ENCODE data around the gene GAB3.
A peak's percentile ranks its signal among the peaks of the same experiment; 100 is the strongest.

GAB3 gene, protein sequence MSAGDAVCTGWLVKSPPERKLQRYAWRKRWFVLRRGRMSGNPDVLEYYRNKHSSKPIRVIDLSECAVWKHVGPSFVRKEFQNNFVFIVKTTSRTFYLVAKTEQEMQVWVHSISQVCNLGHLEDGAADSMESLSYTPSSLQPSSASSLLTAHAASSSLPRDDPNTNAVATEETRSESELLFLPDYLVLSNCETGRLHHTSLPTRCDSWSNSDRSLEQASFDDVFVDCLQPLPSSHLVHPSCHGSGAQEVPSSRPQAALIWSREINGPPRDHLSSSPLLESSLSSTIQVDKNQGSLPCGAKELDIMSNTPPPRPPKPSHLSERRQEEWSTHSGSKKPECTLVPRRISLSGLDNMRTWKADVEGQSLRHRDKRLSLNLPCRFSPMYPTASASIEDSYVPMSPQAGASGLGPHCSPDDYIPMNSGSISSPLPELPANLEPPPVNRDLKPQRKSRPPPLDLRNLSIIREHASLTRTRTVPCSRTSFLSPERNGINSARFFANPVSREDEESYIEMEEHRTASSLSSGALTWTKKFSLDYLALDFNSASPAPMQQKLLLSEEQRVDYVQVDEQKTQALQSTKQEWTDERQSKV

DNA sequence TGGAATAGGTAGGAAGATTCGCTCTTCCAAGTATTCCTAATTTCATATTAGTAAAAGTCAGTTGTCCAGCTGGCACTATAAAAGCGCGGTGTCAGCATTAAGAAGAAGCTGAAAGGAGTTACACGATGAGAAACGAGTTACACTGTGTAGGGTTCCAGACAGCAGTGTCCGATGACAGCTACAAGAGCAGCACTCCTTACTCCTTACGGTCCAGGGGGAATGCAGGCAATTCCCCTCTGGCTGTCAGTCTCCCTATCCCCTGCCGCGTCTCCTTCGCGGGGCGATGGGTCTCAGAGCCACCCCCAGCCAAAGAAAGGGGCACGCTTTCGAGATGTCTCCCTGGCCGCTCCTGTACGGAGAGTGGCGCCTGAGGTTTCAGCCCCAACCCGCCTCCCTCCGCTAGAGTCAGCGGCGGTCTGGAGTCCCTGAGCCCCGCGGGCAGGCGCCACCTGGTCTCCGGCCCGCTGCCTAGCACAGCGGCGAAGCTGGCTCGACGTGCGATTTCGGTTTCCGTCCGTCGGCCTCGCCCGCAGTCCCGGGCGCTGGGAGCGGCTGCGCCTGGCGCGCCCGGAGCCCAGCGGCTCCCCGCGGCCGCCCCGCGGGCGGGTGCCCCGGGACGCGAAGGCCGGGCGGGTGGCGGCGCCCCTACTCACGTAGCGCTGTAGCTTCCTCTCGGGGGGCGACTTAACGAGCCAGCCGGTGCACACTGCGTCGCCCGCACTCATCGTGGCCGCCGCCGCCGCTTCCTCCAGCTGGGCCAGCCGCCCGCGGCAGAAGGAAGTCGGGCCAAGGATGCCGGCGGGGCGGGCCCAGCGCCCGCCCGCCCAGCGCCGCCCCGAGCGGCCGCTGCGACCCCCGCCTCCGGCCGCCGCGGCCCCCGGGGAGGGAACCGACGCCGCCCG lies at the start of gene GAB3:
Gene GAB3 (minus strand): TSS at position 777 of the 902 bp plus-strand sequence. CDS start 52 bp downstream, at position 725.
- no peak for DNase-seq (ENCODE audit: low read depth, low spot score)

DNA sequence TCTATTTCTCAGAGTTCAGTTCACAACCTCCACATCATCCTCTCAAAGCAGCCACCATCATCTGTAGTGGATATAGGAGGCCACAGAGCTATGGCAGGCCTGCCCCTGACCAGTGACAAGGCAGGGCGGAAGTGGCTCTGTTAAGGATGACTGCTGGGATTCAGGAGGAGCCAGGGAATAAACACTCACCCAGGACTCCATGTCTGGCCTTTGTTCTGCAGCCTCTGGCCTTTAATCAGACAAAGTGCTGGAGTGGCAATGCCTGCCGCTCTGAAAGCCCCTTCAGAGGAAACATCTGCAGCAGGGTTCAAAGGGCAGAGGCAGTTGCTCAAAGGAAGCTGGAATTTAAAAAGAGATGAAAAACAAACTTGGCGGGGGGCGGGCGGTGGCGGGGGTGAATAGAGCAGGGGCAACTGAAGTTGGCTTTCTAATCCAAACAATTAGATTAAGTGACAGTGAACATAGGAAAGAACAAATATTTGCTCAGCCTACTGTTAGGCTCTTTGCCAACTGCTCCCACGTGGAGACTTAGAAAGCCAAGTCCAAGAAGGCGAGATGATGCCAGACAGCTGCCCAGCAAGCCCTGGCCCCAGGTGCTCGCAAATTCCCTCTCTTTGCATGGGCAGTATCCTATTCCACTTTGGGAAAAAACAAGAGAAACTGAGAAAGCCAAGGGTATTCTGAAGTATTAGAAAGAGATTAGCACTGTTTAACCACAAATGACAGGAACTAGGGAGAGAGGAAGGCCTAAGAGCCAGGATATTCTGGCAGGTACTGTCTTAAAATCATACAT lies 48.9 kb upstream of the GAB3 start:
- DNase-seq (ENCODE audit: low read depth, low spot score) = no peak

DNA sequence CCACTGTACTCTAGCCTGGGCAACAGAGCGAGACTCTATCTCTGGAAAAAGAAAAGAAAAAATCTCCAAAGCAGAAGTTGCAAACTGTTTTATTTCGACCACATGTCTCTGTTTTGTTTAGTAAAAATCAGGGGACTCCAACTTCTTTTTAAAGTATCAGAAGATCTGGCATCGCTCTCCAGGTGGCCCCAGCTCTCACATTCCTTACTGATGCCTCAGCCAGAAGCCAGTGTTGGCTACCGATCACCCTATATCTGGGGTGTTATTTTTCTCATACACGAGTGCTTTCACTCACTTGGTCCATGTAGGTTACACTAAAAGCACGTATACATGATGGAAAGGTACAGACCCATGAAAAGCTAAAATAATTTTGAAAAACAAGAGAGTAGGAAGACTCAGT lies 46.1 kb upstream of the GAB3 start:
- DNase-seq (ENCODE audit: low read depth, low spot score) = no peak

DNA sequence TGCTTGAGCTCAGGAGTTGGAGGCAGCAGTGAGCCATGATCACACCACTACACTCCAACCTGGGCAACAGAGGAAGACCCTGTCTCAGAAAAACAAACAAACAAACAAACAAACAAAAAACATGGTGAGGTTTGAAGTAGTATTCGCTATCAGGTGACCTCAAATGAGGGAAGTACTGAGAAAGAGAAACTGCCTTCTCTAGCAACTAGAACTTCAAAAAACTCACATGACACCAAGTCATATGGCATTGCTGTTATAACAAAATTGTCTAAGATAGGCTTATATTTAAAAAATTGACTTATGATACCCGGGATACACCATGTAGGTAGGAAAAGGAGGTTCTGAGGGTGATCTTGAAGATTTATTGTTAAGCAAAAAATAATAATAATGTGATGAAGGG lies 44.1 kb upstream of the GAB3 start:
- no peak for DNase-seq (ENCODE audit: low read depth, low spot score)

DNA sequence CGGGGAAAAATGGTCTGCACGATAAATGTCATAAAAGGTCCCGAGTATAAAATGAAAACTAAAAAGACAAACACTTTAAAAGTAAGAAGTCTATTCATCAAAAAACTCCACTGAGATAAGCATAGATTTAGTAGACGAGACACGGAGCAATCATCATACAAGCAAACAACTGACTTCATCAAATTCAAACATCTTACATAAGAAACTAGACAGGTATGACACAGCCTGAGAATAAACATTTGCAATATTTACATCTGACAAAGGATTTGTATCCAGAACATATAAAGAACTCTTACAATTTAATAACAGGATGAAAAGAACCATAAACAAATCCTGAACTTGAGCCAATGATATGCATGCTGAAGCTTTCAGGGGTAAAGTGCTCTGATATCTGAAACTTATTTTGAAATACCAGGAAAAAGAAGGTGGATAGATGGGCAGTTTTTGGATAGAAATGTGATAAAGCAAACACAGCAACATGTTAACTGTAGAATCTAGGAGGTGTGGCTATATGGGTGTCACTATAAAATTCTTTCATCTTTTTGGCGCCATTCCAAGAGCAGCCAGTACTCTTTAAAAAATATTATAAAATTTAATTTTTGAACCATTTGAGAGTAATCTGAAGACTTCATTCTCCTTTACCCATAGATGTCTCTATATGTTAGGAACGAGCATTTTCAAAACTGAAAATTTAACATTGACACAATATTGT lies 42.4 kb upstream of the GAB3 start:
- no peak for DNase-seq (ENCODE audit: low read depth, low spot score)

DNA sequence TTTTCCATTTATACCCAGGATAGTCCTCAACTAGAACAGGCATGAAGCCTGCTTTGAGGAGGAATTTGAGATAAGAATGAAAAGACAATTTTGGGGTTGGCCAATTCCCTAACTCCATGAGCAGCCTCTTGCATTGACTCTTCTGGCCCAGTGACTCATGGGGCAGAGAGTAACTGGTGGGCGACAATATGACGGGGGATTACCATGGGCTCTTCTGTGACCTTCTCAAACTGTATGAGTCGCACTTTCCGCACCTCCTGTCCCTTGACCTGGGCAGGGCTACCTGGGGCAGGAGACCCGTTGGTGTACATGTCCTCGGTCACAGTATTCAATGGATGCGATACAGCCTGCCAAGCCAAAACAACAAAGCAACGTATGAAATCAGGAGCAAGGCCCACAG lies 41.1 kb upstream of the GAB3 start:
- DNase-seq (ENCODE audit: low read depth, low spot score) = no peak

DNA sequence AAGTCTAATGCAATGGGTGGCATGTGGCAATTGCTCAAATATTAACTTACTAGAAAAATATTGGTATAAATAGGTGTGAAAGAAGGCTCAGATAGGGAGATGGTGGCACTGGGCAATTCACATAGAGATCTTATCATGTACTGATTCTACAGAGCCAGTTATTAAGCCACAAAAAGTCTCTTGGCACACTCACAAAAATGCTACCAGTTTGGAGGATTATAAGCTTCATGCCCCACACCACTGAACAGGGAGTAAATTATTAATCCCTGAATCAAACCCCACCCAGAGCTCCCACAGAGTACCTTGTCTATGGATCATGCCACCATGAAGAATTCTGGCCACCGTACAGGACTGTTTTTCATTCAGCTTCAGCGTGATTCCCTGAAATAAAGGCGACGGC lies 40.6 kb upstream of the GAB3 start:
- DNase-seq (ENCODE audit: low read depth, low spot score) = no peak

DNA sequence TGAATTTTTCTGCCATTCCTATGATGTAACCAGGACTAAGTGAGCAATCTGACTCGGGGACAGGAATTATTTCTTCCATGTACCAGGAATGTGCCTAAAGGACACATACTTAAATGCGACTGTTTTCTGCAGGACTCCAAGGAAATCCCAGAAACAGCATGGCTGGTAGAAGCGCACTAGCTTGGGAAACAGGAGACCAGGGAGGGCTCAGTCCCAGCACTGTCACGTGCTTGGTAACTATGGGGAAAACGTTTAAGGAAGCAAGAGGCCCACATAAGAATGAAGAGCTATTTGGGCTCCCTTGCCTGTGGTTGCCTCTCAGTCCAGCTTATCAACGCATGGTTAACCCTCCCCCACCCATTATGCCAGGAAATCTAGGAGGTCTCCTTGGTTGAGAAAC lies 34.8 kb upstream of the GAB3 start:
- DNase-seq (ENCODE audit: low read depth, low spot score) = no peak

DNA sequence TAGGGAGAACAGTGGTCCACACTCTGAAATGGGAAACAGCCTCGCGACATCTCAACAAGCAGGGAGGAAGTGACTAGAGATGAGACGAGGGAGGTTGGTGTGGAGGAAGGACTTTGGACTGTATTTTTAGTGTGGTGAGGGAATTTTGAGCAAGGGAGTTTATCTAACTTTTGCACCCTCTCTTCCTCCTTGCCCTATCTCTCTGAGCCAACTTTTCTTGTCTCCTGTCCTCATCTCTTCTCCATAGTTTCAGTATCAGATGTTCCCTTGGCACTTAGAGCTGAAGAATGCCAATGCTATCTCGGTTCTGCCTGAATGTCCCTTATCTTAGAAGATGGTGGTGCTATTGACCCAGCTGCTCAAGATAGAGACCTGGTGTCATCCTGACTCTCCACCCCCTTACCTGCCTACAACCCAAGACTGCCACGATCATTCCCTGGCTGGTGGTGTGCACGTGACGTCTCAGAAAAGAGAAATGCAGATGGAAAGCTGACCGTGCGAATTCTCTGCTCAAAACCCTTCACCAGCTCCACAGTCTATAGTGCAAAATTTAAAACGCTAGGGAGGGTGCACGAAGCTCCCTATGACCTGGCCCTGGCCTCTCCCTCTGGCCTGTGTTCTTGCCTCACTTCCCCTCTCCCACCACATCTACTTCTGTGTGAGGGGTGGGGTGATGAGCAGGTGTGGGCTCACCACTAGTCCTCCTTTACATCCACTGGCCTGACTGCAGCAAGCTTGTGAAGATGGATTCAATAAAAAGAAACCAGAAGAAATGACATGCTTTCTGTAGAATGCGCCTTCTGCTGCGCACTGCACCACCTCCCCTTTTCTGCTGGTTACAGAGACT lies 33.5 kb upstream of the GAB3 start:
- DNase-seq (ENCODE audit: low read depth, low spot score) = no peak

DNA sequence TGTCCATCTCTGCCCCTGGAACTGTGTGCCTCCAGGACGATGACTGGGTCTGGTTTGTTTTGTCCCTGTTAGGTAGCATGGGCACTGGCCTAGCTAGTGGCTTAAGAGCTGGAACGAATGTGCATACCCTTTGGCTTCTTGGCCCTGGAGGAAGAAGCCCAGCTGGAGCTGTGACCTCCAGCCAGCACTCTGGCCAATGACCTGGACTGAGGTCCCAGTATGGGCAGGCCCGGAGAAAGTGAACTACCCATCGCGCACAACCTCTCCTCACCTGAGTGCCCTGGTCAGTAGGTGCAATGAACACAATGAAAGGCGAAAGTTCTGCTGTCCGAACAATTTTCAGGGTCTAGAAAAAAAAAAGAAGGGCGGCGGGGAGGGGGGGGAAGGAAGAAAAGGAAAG lies 30.1 kb upstream of the GAB3 start:
- DNase-seq (ENCODE audit: low read depth, low spot score) = no peak

DNA sequence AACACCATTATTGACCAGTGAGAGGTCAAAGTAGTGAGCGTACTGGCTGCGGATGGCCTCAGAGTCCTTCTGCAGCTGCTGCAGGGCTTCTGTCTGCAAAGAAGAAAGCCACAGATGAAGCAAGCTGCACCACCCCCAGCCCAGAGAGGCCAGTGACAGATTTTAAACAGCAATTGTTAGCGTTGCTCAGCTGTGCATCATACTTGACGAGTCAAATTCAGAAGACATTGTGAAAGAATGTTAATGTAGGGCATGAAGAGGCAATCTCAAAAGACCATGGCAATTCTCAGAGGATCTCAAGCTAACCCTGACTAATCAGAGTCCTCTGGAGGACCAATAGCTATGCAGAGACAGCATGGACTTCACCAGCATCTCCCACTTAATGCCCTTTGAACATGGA lies 28.4 kb upstream of the GAB3 start:
- no peak for DNase-seq (ENCODE audit: low read depth, low spot score)

DNA sequence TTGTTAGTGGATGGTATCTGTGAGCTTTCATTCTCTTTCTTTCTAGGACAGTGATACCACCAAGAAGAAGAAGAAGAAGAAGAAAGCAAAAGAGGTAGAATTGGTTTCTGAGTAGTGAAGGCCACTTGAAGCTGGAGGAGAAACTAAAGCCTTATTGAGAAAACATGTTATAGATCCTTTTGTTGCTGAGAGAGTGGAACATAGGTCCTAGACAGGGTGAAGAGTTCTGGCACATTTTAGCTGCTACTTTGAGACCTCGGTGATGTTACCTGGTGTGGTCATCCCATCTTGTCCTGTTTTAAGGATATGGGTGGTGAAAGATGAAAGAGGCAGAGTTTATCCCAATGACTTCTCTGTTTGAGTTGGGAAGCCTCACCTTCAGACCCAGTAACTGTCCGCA lies 25.9 kb upstream of the GAB3 start:
- DNase-seq (ENCODE audit: low read depth, low spot score) = no peak

DNA sequence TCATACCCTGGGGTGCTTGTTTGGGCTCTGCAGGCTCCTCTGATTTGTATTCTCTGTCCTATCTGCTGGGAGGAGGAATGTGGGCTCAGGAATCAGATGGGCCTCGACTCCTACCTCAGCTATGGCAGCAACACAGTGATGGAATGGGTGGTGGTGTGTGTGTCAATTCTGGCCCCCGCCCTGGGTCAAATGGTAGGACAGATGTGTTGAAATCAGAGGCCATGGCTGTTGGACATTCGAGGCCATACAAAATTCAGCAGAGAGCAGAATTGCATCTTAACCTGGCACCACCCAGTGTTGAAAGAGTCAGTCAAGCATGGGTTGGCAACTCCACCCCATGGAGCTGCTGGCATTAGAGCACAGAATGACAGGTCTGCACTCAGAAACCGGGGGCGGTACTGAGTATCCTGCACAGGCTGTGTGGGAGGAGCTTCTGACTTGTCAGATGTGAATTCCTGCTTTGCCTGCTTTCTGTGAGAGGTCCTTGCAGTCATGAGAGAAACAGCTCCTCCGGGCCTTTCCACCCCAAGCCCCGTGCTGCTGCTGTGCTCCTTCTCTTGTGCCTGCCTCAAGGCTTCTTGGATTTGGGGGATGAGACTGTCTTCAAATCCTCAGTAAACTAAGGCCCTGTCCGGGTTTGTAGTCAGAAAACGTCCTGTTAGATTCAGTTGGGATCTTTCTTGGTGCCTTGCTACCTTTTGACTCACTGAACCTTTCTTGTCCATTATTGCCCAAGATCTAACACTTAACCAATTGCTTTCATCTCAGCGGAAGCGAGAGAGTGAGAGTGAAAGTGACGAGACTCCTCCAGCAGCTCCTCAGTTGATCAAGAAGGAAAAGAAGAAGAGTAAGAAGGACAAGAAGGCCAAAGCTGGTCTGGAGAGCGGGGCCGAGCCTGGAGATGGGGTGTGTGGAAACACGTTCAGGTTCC lies 24.8 kb upstream of the GAB3 start:
- DNase-seq (ENCODE audit: low read depth, low spot score) = no peak

DNA sequence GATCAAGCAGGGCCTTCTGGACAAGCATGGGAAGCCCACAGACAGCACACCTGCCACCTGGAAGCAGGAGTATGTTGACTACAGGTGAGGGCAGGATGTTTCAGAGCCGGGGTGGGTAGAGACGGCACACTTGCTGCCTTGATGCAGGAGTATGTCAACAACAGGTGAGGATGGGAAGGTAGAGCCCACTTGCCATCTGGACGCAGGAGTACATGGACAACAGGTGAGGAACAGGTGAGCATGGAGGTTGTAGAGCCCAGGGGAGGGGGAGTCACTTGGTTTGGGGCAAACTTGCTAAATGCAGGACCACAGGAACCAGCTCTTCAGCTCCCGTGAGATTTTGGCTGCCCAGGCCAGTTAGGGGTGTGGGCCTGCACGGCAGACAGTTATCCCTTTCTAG lies 23.7 kb upstream of the GAB3 start:
- no peak for DNase-seq (ENCODE audit: low read depth, low spot score)

DNA sequence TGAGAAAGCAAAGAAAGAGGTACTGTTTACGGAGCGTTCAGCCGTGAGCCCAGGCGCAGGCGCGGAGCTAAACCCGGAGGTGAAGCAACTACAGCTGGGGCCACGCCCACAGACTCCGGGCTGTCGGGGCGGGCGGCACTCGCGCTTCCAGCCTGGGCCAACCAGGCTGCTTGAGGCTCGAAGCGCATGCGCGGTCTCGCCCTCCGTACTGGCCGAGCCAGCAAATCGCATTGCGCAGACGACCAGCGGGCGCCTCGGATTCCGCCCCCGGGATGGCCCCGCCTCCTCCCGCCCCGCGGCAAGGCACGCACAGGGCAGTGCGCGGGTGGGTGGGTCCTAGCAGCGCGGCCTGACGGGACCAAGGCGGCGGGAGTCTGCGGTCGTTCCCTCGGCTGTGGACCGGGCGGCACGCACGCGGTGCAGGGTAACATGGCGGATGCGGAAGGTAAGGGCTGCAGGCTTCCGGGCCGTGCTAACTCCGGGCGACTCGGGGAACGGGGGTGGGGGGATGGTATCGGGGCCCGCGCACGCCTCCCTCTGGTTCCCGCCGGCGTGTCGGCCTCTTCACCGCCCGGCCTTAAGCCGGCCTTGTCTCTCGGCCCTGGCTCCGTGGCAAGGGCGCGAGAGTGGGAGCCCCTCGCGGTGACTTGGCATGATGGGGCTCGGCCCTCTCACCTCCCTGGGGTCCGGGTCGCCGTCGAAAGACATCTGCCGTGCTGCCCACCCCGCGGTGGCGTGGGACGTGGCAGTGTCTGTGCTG lies 11.8 kb upstream of the GAB3 start, which contains the start of gene DKC1:
Gene DKC1 (plus strand): TSS at position 328 of the 760 bp plus-strand sequence. CDS start 102 bp downstream, at position 430.
- DNase-seq (ENCODE audit: low read depth, low spot score) = peak; percentile 67

DNA sequence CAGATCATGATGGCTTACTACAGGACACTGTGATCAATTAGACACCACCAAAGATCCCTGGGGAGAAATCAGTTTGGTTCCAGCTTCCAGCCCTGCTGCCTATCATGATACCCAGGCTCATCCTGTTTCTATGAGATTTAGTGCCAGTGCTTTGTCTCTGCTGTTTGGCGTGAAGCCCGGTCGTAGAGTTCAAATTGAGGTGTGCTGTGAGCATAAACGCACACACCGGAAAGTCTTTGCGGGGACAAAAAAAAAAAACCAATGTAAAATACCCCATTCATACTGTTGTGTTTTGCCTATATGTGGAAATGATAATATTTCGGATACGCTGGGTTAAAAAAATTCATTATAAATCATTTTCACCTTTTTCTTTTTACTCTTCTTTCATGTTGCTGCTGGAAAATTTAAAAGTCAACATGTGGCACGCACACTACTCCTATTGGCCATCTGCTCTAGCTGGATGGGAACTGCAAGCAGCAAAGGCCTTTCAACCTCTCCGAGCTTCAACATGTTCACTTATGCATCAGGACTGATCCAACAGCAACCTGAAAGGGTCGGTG lies 11.2 kb upstream of the GAB3 start:
- no peak for DNase-seq (ENCODE audit: low read depth, low spot score)

DNA sequence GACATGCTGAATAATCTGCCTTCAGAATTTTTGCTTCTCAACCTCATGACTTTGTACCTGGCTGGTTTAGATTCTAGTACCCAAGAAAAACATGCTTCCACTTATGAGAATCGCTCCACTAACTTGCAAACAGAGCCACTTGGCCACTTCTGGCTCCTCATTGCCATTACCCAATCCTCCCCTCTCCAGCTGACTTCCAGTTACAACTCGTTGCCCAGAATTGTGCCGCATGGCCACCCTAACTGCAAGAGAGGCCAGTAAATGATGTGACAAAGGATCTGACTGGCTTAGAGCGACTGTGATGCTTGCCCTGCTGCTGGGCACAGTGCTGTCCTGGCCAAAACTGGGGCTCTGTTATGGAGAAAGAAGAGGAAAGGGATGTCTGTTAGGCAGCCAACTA lies 7.8 kb upstream of the GAB3 start:
- no peak for DNase-seq (ENCODE audit: low read depth, low spot score)
